Esophagus muscularis mucosa (tissue), 4 donors: Measurements from ENCODE around the gene KCTD16.

ENCODE experiments used
- EP300 ChIP-seq: sonication (generic); formaldehyde crosslinking; IDR thresholded peaks from one replicate; pipeline ENCODE4 v1.6.1; 2017; ENCODE audit warnings: antibody characterized with exemption
- POLR2AphosphoS5 ChIP-seq, 2 donors: sonication (generic); formaldehyde crosslinking; IDR thresholded peaks; one replicate each; pipeline ENCODE4 v1.6.1; 2017; ENCODE audit warnings: antibody characterized with exemption in 2 of 2
- TF ChIP-seq, protein P1 (sequence below), 3 experiments: fragments of 200-600 bp in 2 of 3; fragments of 450-650 bp in 1 of 3; sonication (generic) in 2 of 3; IDR thresholded peaks; one replicate each; pipeline ENCODE4 v1.5.1; 2017 to 2019; ENCODE audit warnings: antibody characterized with exemption in 3 of 3, mild to moderate bottlenecking in 2 of 3, moderate library complexity in 1 of 3

- TF ChIP-seq, protein P1, sequence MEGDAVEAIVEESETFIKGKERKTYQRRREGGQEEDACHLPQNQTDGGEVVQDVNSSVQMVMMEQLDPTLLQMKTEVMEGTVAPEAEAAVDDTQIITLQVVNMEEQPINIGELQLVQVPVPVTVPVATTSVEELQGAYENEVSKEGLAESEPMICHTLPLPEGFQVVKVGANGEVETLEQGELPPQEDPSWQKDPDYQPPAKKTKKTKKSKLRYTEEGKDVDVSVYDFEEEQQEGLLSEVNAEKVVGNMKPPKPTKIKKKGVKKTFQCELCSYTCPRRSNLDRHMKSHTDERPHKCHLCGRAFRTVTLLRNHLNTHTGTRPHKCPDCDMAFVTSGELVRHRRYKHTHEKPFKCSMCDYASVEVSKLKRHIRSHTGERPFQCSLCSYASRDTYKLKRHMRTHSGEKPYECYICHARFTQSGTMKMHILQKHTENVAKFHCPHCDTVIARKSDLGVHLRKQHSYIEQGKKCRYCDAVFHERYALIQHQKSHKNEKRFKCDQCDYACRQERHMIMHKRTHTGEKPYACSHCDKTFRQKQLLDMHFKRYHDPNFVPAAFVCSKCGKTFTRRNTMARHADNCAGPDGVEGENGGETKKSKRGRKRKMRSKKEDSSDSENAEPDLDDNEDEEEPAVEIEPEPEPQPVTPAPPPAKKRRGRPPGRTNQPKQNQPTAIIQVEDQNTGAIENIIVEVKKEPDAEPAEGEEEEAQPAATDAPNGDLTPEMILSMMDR (IDR thresholded peaks at IDR 0.05): no peak
- TF ChIP-seq POLR2AphosphoS5 (IDR thresholded peaks at IDR 0.05) (no peak), EP300 (no peak)
These were observed 298.4 kb downstream of the KCTD16 start for GRCh38 chr5:144469106-144469505.
